ENCODE data around the gene BARX2.

The BARX2 gene

GRCh38 chr11:129402206-129403171 lies 26.8 kb downstream of the BARX2 start:
- no peak for DNase-seq

GRCh38 chr11:129404731-129405130 lies 29.1 kb downstream of the BARX2 start:
- no peak for DNase-seq

- no peak for DNase-seq
Measured at GRCh38 chr11:129408865-129409444, 33.3 kb downstream of the BARX2 start.

GRCh38 chr11:129410395-129410960 lies 34.8 kb downstream of the BARX2 start:
- DNase-seq = no peak

GRCh38 chr11:129412494-129412893 lies 36.8 kb downstream of the BARX2 start:
- no peak for DNase-seq

GRCh38 chr11:129414144-129414872 lies 38.7 kb downstream of the BARX2 start:
- no peak for DNase-seq

GRCh38 chr11:129416080-129416820 lies 40.6 kb downstream of the BARX2 start:
- no peak for DNase-seq

GRCh38 chr11:129417458-129417857 lies 41.8 kb downstream of the BARX2 start:
- no peak for DNase-seq

GRCh38 chr11:129418039-129418438 lies 42.4 kb downstream of the BARX2 start:
- DNase-seq = no peak

GRCh38 chr11:129419386-129419785 lies 43.7 kb downstream of the BARX2 start:
- DNase-seq = no peak

GRCh38 chr11:129423426-129423825 lies 47.8 kb downstream of the BARX2 start:
- no peak for DNase-seq

- DNase-seq = no peak
Measured at GRCh38 chr11:129425214-129425613, 49.6 kb downstream of the BARX2 start.

- DNase-seq = no peak
Measured at GRCh38 chr11:129426038-129426437, 50.4 kb downstream of the BARX2 start.

GRCh38 chr11:129426776-129427175 lies 51.1 kb downstream of the BARX2 start:
- no peak for DNase-seq

GRCh38 chr11:129427376-129427775 lies 51.7 kb downstream of the BARX2 start:
- no peak for DNase-seq

- no peak for DNase-seq
Measured at GRCh38 chr11:129427816-129428406, 52.3 kb downstream of the BARX2 start.

GRCh38 chr11:129428557-129428956 lies 52.9 kb downstream of the BARX2 start:
- DNase-seq = no peak

- no peak for DNase-seq
Measured at GRCh38 chr11:129434641-129435498, 59.2 kb downstream of the BARX2 start.

- DNase-seq = no peak
Measured at GRCh38 chr11:129435499-129436245, 60.0 kb downstream of the BARX2 start.

- no peak for DNase-seq
Measured at GRCh38 chr11:129436573-129436972, 60.9 kb downstream of the BARX2 start.
